Stimulated activated CD4-positive, alpha-beta T cell treated with anti-CD3 and anti-CD28 coated beads, Interleukin-12 subunit alpha, Interleukin-12 subunit beta, amount 100 ng/mL, for 24 hours (primary cell): Measurements from ENCODE around the gene KCNJ18.
"Not testable (repeated sequence)": the region's sequence is repeated elsewhere in the genome, so short reads cannot be mapped to it uniquely, and the experiment has no call there.

Experiments used
- DNase-seq, 2 experiments: peaks; one replicate each; pipeline ENCODE4 v3.0.0-alpha.2; 2020; ENCODE audit warnings: low read depth in 2 of 2

The KCNJ18 gene

GRCh38 chr17:21702940-21703640 is 10.8 kb downstream of the KCNJ18 start:
- DNase-seq, result not testable (repeated sequence)

- not testable (repeated sequence) for DNase-seq
These were observed 11.9 kb downstream of the KCNJ18 start for GRCh38 chr17:21703891-21704872.

- DNase-seq, result no peak
These were observed 12.8 kb downstream of the KCNJ18 start for GRCh38 chr17:21705021-21705601.

GRCh38 chr17:21705746-21706145 is 13.4 kb downstream of the KCNJ18 start:
- DNase-seq, result not testable (repeated sequence)

GRCh38 chr17:21706546-21706945 is 14.2 kb downstream of the KCNJ18 start:
- not testable (repeated sequence) for DNase-seq

- DNase-seq, result not testable (repeated sequence)
These were observed 14.8 kb downstream of the KCNJ18 start for GRCh38 chr17:21707131-21707530.

GRCh38 chr17:21707711-21708611 is 15.6 kb downstream of the KCNJ18 start:
- not testable (repeated sequence) for DNase-seq

- not testable (repeated sequence) for DNase-seq
These were observed 16.6 kb downstream of the KCNJ18 start for GRCh38 chr17:21708612-21709535.

GRCh38 chr17:21709994-21710393 is 17.7 kb downstream of the KCNJ18 start:
- not testable (repeated sequence) for DNase-seq

- DNase-seq, result not testable (repeated sequence)
These were observed 18.2 kb downstream of the KCNJ18 start for GRCh38 chr17:21710486-21710885.

GRCh38 chr17:21711182-21711581 is 18.9 kb downstream of the KCNJ18 start:
- no peak for DNase-seq

- DNase-seq, result not testable (repeated sequence)
These were observed 20.7 kb downstream of the KCNJ18 start for GRCh38 chr17:21713020-21713419.

GRCh38 chr17:21713631-21714030 is 21.3 kb downstream of the KCNJ18 start:
- not testable (repeated sequence) for DNase-seq

GRCh38 chr17:21714676-21715075 is 22.4 kb downstream of the KCNJ18 start:
- DNase-seq, result not testable (repeated sequence)

- DNase-seq, result not testable (repeated sequence)
These were observed 23.6 kb downstream of the KCNJ18 start for GRCh38 chr17:21715877-21716276.

GRCh38 chr17:21718971-21719370 is 26.6 kb downstream of the KCNJ18 start:
- not testable (repeated sequence) for DNase-seq

- DNase-seq, result not testable (repeated sequence)
These were observed 27.3 kb downstream of the KCNJ18 start for GRCh38 chr17:21719511-21720226.

GRCh38 chr17:21720566-21720965 is 28.2 kb downstream of the KCNJ18 start:
- not testable (repeated sequence) for DNase-seq

- DNase-seq, result not testable (repeated sequence)
These were observed 29.9 kb downstream of the KCNJ18 start for GRCh38 chr17:21722268-21722667.
